ENCODE measurements around the gene GLI3.

DNA sequence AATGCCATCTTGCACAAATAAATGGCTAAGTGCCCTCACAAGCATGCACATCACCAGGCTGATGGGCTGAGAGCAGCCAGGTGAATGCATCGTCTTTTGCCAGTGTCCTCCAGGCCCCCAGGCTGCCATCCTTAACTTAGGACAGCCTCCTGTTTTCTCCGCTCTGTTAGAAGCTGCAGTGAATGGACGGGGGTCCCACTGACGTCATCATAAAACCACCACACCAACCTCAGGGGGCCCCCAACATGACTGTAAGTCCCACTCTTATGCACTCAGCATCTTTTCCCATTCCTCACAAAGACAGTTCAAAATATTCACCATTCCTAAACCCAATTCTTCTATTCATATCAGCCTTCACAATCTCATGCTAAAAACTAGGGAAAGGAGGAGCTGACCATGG is 34.4 kb downstream of the GLI3 start:
- TF ChIP-seq, protein P1, sequence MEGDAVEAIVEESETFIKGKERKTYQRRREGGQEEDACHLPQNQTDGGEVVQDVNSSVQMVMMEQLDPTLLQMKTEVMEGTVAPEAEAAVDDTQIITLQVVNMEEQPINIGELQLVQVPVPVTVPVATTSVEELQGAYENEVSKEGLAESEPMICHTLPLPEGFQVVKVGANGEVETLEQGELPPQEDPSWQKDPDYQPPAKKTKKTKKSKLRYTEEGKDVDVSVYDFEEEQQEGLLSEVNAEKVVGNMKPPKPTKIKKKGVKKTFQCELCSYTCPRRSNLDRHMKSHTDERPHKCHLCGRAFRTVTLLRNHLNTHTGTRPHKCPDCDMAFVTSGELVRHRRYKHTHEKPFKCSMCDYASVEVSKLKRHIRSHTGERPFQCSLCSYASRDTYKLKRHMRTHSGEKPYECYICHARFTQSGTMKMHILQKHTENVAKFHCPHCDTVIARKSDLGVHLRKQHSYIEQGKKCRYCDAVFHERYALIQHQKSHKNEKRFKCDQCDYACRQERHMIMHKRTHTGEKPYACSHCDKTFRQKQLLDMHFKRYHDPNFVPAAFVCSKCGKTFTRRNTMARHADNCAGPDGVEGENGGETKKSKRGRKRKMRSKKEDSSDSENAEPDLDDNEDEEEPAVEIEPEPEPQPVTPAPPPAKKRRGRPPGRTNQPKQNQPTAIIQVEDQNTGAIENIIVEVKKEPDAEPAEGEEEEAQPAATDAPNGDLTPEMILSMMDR (tag by site-specific recombination; IDR thresholded peaks at IDR 0.05) = no peak
- TF ChIP-seq, protein P2, sequence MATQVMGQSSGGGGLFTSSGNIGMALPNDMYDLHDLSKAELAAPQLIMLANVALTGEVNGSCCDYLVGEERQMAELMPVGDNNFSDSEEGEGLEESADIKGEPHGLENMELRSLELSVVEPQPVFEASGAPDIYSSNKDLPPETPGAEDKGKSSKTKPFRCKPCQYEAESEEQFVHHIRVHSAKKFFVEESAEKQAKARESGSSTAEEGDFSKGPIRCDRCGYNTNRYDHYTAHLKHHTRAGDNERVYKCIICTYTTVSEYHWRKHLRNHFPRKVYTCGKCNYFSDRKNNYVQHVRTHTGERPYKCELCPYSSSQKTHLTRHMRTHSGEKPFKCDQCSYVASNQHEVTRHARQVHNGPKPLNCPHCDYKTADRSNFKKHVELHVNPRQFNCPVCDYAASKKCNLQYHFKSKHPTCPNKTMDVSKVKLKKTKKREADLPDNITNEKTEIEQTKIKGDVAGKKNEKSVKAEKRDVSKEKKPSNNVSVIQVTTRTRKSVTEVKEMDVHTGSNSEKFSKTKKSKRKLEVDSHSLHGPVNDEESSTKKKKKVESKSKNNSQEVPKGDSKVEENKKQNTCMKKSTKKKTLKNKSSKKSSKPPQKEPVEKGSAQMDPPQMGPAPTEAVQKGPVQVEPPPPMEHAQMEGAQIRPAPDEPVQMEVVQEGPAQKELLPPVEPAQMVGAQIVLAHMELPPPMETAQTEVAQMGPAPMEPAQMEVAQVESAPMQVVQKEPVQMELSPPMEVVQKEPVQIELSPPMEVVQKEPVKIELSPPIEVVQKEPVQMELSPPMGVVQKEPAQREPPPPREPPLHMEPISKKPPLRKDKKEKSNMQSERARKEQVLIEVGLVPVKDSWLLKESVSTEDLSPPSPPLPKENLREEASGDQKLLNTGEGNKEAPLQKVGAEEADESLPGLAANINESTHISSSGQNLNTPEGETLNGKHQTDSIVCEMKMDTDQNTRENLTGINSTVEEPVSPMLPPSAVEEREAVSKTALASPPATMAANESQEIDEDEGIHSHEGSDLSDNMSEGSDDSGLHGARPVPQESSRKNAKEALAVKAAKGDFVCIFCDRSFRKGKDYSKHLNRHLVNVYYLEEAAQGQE (tag by site-specific recombination; IDR thresholded peaks at IDR 0.05) = no peak
- TF ChIP-seq, protein P3, sequence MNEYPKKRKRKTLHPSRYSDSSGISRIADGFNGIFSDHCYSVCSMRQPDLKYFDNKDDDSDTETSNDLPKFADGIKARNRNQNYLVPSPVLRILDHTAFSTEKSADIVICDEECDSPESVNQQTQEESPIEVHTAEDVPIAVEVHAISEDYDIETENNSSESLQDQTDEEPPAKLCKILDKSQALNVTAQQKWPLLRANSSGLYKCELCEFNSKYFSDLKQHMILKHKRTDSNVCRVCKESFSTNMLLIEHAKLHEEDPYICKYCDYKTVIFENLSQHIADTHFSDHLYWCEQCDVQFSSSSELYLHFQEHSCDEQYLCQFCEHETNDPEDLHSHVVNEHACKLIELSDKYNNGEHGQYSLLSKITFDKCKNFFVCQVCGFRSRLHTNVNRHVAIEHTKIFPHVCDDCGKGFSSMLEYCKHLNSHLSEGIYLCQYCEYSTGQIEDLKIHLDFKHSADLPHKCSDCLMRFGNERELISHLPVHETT (tag by site-specific recombination; IDR thresholded peaks at IDR 0.05) = no peak
- TF ChIP-seq ZNF473 (tag by site-specific recombination; IDR thresholded peaks at IDR 0.05) (no peak), ZBTB1 (tag by site-specific recombination; IDR thresholded peaks at IDR 0.05) (no peak), ZNF169 (tag by site-specific recombination; IDR thresholded peaks at IDR 0.05) (no peak)
- TF ChIP-seq, protein P4, sequence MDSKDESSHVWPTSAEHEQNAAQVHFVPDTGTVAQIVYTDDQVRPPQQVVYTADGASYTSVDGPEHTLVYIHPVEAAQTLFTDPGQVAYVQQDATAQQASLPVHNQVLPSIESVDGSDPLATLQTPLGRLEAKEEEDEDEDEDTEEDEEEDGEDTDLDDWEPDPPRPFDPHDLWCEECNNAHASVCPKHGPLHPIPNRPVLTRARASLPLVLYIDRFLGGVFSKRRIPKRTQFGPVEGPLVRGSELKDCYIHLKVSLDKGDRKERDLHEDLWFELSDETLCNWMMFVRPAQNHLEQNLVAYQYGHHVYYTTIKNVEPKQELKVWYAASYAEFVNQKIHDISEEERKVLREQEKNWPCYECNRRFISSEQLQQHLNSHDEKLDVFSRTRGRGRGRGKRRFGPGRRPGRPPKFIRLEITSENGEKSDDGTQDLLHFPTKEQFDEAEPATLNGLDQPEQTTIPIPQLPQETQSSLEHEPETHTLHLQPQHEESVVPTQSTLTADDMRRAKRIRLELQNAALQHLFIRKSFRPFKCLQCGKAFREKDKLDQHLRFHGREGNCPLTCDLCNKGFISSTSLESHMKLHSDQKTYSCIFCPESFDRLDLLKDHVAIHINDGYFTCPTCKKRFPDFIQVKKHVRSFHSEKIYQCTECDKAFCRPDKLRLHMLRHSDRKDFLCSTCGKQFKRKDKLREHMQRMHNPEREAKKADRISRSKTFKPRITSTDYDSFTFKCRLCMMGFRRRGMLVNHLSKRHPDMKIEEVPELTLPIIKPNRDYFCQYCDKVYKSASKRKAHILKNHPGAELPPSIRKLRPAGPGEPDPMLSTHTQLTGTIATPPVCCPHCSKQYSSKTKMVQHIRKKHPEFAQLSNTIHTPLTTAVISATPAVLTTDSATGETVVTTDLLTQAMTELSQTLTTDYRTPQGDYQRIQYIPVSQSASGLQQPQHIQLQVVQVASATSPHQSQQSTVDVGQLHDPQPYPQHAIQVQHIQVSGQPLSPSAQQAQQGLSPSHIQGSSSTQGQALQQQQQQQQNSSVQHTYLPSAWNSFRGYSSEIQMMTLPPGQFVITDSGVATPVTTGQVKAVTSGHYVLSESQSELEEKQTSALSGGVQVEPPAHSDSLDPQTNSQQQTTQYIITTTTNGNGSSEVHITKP (tag by site-specific recombination; IDR thresholded peaks at IDR 0.05) = no peak
- TF ChIP-seq, protein P5, sequence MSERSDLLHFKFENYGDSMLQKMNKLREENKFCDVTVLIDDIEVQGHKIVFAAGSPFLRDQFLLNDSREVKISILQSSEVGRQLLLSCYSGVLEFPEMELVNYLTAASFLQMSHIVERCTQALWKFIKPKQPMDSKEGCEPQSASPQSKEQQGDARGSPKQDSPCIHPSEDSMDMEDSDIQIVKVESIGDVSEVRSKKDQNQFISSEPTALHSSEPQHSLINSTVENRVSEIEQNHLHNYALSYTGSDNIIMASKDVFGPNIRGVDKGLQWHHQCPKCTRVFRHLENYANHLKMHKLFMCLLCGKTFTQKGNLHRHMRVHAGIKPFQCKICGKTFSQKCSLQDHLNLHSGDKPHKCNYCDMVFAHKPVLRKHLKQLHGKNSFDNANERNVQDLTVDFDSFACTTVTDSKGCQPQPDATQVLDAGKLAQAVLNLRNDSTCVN (tag by site-specific recombination; optimal IDR thresholded peaks at IDR 0.05) = no peak
